WI38 (cell line): ENCODE data around the gene ZMIZ1.

Source experiments
- H3K4me3 ChIP-seq: 2 replicates; pipeline ENCODE4 v1.5.1; 2011; ENCODE audit warnings: low read depth, mild to moderate bottlenecking, control low read depth, low read length
- CTCF ChIP-seq: IDR thresholded peaks from 2 replicates; pipeline ENCODE4 v1.5.1; 2012; ENCODE audit warnings: low read depth, mild to moderate bottlenecking, control low read depth, low read length

The ZMIZ1 gene

GRCh38 chr10:79300711-79301110 lies 231.9 kb downstream of the ZMIZ1 start:
- H3K4me3 ChIP-seq: no peak overlapping the region
- TF ChIP-seq CTCF: no peak

GRCh38 chr10:79301754-79302530 lies 233.2 kb downstream of the ZMIZ1 start:
- no peak overlapping the region for H3K4me3 ChIP-seq
- no peak for TF ChIP-seq CTCF

- no peak overlapping the region for H3K4me3 ChIP-seq
- no peak for TF ChIP-seq CTCF
Measured at GRCh38 chr10:79303631-79304478, 235.1 kb downstream of the ZMIZ1 start.

GRCh38 chr10:79304479-79305087 lies 235.8 kb downstream of the ZMIZ1 start:
- TF ChIP-seq CTCF: no peak
- no peak overlapping the region for H3K4me3 ChIP-seq

GRCh38 chr10:79305515-79305914 lies 236.7 kb downstream of the ZMIZ1 start:
- TF ChIP-seq CTCF: no peak
- H3K4me3 ChIP-seq: no peak overlapping the region

GRCh38 chr10:79305988-79306387 lies 237.2 kb downstream of the ZMIZ1 start:
- no peak for TF ChIP-seq CTCF
- no peak overlapping the region for H3K4me3 ChIP-seq

- no peak for TF ChIP-seq CTCF
- H3K4me3 ChIP-seq: no peak overlapping the region
Measured at GRCh38 chr10:79306644-79307220, 238.0 kb downstream of the ZMIZ1 start.
